B cell (primary cell): ENCODE measurements around the gene SLC15A2. TPM values are rescaled to one million over a fixed set of nuclear protein-coding genes. Genes with fewer than 3 reads are reported as not detected.
"Not testable (repeated sequence)": the region's sequence is repeated elsewhere in the genome, so short reads cannot be mapped to it uniquely, and the experiment has no call there.

Experiments used
- ATAC-seq: fragments of 200-7000 bp; cut with Tn5 transposase; one replicate; pipeline ENCODE4 v1.10.0; 2021; ENCODE audit warnings: low read depth, mild to moderate bottlenecking, moderate number of reproducible peaks, moderate library complexity
- CTCF ChIA-PET: fragments of 350-600 bp; sonication (Branson Sonifier 250); formaldehyde crosslinking; loops from one replicate; lab custom pipeline; 2021; ENCODE audit warnings: antibody characterized with exemption, inconsistent platforms; lab: Charles Lee
- POLR2A ChIA-PET: fragments of 350-600 bp; sonication (Branson Sonifier 250); formaldehyde crosslinking; loops from one replicate; lab custom pipeline; 2021; ENCODE audit warnings: antibody characterized with exemption; lab: Charles Lee
- DNase-seq: peaks from one replicate; pipeline ENCODE4 v3.0.0; 2013
- H2AFZ ChIP-seq: 2 replicates; pipeline ENCODE4 v1.6.1; 2012; ENCODE audit warnings: mild to moderate bottlenecking, low read depth, low read length; ENCODE audit not compliant: insufficient read depth, poor library complexity, severe bottlenecking
- H3K27ac ChIP-seq, 2 donors: 1 replicate in 1 of 2; 2 replicates in 1 of 2; pipeline ENCODE4 v1.5.1; 2012 to 2013; ENCODE audit warnings: low read length in 2 of 2, mild to moderate bottlenecking in 2 of 2, moderate library complexity in 1 of 2
- H3K27me3 ChIP-seq, 4 experiments: fragments of 200-600 bp in 1 of 4; sonication (generic) in 1 of 4; replicated peaks in 1 of 4; 1 replicate in 2 of 4; 2 replicates in 2 of 4; pipeline versions ENCODE4 v1.6.1 to v1.7.0; 2013 to 2016; ENCODE audit warnings: low read length in 3 of 4, mild to moderate bottlenecking in 2 of 4, mixed read lengths in 1 of 4, moderate library complexity in 1 of 4; ENCODE audit not compliant: insufficient read depth in 4 of 4, control insufficient read depth in 3 of 4; ENCODE audit errors: control extremely low read depth in 1 of 4
- H3K36me3 ChIP-seq, 2 experiments: replicated peaks in 1 of 2; 1 replicate in 1 of 2; 2 replicates in 1 of 2; pipeline versions ENCODE4 v1.6.1 to v1.7.1; 2013; ENCODE audit warnings: low read length in 1 of 2; ENCODE audit not compliant: insufficient read depth in 2 of 2, control insufficient read depth in 1 of 2; ENCODE audit errors: control extremely low read depth in 1 of 2, extremely low read depth in 1 of 2
- H3K4me1 ChIP-seq, 2 donors: fragments of 200-600 bp in 1 of 2; sonication (generic) in 1 of 2; 1 replicate in 1 of 2; 2 replicates in 1 of 2; pipeline versions ENCODE4 v1.5.1 to v1.6.1; 2013 to 2017; ENCODE audit warnings: low read length in 2 of 2; ENCODE audit not compliant: control insufficient read depth in 2 of 2, insufficient read depth in 2 of 2
- H3K4me2 ChIP-seq: replicated peaks from 2 replicates; pipeline ENCODE3; 2012; ENCODE audit warnings: mild to moderate bottlenecking, low read depth, low read length; ENCODE audit not compliant: poor library complexity, severe bottlenecking
- H3K4me3 ChIP-seq, 5 experiments: fragments of 200-600 bp in 1 of 5; sonication (generic) in 1 of 5; 1 replicate in 3 of 5; 2 replicates in 2 of 5; pipeline versions ENCODE4 v1.5.1 to v1.7.0; 2011 to 2016; ENCODE audit warnings: low read length in 4 of 5, mild to moderate bottlenecking in 4 of 5, low read depth in 2 of 5, control low read depth in 1 of 5, moderate library complexity in 1 of 5; ENCODE audit not compliant: insufficient read depth in 1 of 5; ENCODE audit errors: control extremely low read depth in 1 of 5, extremely low read depth in 1 of 5
- H3K79me2 ChIP-seq: fragments of 200-600 bp; sonication (generic); one replicate; pipeline ENCODE4 v1.6.0; 2016; ENCODE audit warnings: low read length; ENCODE audit not compliant: control insufficient read depth, insufficient read depth
- H3K9ac ChIP-seq: fragments of 200-600 bp; sonication (generic); 2 replicates; pipeline ENCODE4 v1.6.1; 2017; ENCODE audit warnings: mild to moderate bottlenecking, low read length, moderate library complexity
- H3K9me3 ChIP-seq, 3 donors: one replicate each; pipeline versions ENCODE4 v1.6.1 to v1.7.1; 2013; ENCODE audit warnings: low read length in 2 of 3; ENCODE audit not compliant: control insufficient read depth in 2 of 3, insufficient read depth in 1 of 3; ENCODE audit errors: control extremely low read depth in 1 of 3
- H4K20me1 ChIP-seq: 2 replicates; pipeline ENCODE4 v1.6.0; 2012; ENCODE audit warnings: mild to moderate bottlenecking, low read length; ENCODE audit not compliant: insufficient read depth, control insufficient read depth, poor library complexity, severe bottlenecking
- H3K27ac Mint-ChIP-seq: one replicate; pipeline ENCODE4 v1.8.0; 2021; ENCODE audit warnings: mixed read lengths
- H3K27me3 Mint-ChIP-seq: one replicate; pipeline ENCODE4 v1.8.0; 2021; ENCODE audit warnings: mixed read lengths
- H3K4me1 Mint-ChIP-seq: one replicate; pipeline ENCODE4 v1.8.0; 2021; ENCODE audit warnings: mixed read lengths
- H3K4me3 Mint-ChIP-seq: one replicate; pipeline ENCODE4 v1.8.0; 2021; ENCODE audit warnings: mixed read lengths
- H3K9me3 Mint-ChIP-seq: one replicate; pipeline ENCODE4 v1.8.0; 2022; ENCODE audit warnings: mixed read lengths; ENCODE audit not compliant: insufficient read depth
- CTCF ChIP-seq: fragments of 200-600 bp; IDR thresholded peaks from one replicate; pipeline ENCODE4 v1.8.0; 2022; ENCODE audit warnings: antibody characterized with exemption, mild to moderate bottlenecking
- EZH2 ChIP-seq: IDR thresholded peaks from 2 replicates; pipeline ENCODE4 v1.6.1; 2012; ENCODE audit warnings: borderline replicate concordance, low read depth, mild to moderate bottlenecking, moderate library complexity, low read length; ENCODE audit not compliant: insufficient read depth, poor library complexity, severe bottlenecking
- WGBS: methylation state at CpG from one replicate; pipeline ENCODE4 v1.1.5; 2013; ENCODE audit warnings: missing lambda C conversion rate; ENCODE audit not compliant: insufficient coverage; 5-methylcytosine and 5-hydroxymethylcytosine counted together
- intact Hi-C: fragments of 100-400 bp; cut with micrococcal nuclease; formaldehyde crosslinking; loops from one replicate; pipeline ENCODE4 v1.10.0; 2022
- polyA plus RNA-seq: library from polyadenylated mRNA; depleted of rRNA; stranded (reverse); fragments of >200 nt; gene quantifications from 2 replicates; pipeline ENCODE4 v1.2.3, GENCODE V29; 2012
- total RNA-seq, 2 donors: library from RNA; stranded (reverse); fragments of 120-200 nt in 1 of 2; gene quantifications; 1 replicate in 1 of 2; 2 replicates in 1 of 2; pipeline versions ENCODE4 v1.2.3 to v1.2.4, GENCODE V29; 2013 to 2022

Gene SLC15A2
- total and polyA plus RNA-seq, 2 donors (not counting 1 experiment from before 2014, with no cell fraction given), result 13.1 to 16.9 TPM

DNA sequence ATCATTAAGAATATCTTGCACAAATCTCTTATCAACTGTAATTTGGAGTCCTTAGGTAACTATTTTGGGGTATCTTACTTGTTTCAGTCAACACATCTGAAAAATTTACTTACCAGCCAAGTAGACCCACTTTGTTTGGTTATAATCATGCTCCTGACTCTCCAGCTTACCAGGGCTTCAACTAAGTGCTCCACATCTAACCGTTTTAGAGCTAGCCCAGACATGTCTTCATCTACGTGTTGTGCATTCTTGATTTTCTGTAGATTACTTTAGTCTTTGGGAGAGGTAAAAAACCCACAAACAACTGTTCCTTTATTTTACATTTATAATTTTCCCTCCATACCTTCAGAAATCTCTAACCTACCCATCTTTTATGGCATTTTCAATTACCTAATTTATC is 41.9 kb upstream of the SLC15A2 start:
- DNase-seq, result no peak
- Mint-ChIP-seq H3K4me3 (no peak overlapping the region), H3K27me3 (no peaks in the 10 kb centered on the region), H3K27ac (no peak overlapping the region), H3K9me3 (no peaks in the 10 kb centered on the region), H3K4me1 (peaks cover 32% of the 10 kb centered on the region)
- H3K27ac ChIP-seq, result peak overlapping the region in 1 of 2 donors; percentile 33
- intact Hi-C loops, result no loop called here
- H3K27me3 ChIP-seq, result no peaks in the 10 kb centered on the region
- H3K4me3 ChIP-seq, result no peak overlapping the region
- TF ChIP-seq EZH2 (no peak), CTCF (no peak)
- ChIA-PET CTCF (interaction anchor here (0.8 to 1.1 kb wide), 3 partner anchors 9 to 406 kb away, joined by 3 read pairs; no protein-coding TSS in a partner anchor), POLR2A (no interaction called here)
- peaks cover 0 to 2% (median 0%) of the 10 kb centered on the region in 3 donors for H3K9me3 ChIP-seq
- no peak overlapping the region for H3K4me2 ChIP-seq
- no peak overlapping the region for H3K9ac ChIP-seq
- H4K20me1 ChIP-seq, result peaks cover 35% of the 10 kb centered on the region
- WGBS, result no CpG with 5 or more reads among the region's 2 CpGs
- H3K4me1 ChIP-seq, result no peaks in the 10 kb centered on the region
- no peak for ATAC-seq
- H2AFZ ChIP-seq, result no peak overlapping the region
- H3K36me3 ChIP-seq, result peaks cover 7 to 46% of the 10 kb centered on the region in 2 experiments
- H3K79me2 ChIP-seq, result peaks cover 86% of the 10 kb centered on the region

DNA sequence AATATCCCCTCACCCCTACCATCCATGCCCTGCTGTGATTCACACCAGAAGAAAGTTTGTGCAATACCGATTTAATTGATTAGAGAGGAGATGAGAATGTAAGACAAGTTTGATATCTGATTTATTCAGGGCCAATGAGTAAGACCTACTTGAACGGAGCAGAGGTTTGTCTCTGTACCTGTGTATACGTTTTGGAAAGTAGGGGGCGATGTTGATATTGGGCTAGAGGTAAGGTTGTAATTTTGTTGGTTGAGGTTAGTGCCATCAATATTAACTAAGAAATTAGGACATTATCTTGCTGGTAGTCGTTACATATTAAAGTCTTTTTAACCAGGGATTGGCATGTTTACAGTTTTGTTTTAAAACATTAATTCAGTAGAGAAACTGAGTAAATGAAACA is 38.6 kb upstream of the SLC15A2 start:
- Histone ChIP-seq H3K36me3 (peaks cover 3 to 56% of the 10 kb centered on the region in 2 experiments), H3K4me2 (no peak overlapping the region), H2AFZ (no peak overlapping the region), H3K27ac (no peak overlapping the region), H3K4me3 (no peak overlapping the region), H4K20me1 (peaks cover 33% of the 10 kb centered on the region), H3K4me1 (no peaks in the 10 kb centered on the region), H3K79me2 (peaks cover 85% of the 10 kb centered on the region), H3K9ac (no peak overlapping the region), H3K27me3 (no peaks in the 10 kb centered on the region), H3K9me3 (peaks cover 0 to 3% (median 0%) of the 10 kb centered on the region in 3 donors)
- H3K9me3 Mint-ChIP-seq, result no peaks in the 10 kb centered on the region
- H3K27me3 Mint-ChIP-seq, result no peaks in the 10 kb centered on the region
- peaks cover 35% of the 10 kb centered on the region for H3K4me1 Mint-ChIP-seq
- H3K4me3 Mint-ChIP-seq, result no peak overlapping the region
- intact Hi-C loops, result no loop called here
- DNase-seq (peak; percentile 19), ATAC-seq (no peak)
- 86% methylated on average over 1 of the region's 5 CpGs for WGBS
- POLR2A ChIA-PET, result no interaction called here
- peak overlapping the region; percentile 73 for H3K27ac Mint-ChIP-seq
- TF ChIP-seq EZH2, result no peak
- peak; percentile 33 for TF ChIP-seq CTCF
- CTCF ChIA-PET, result no interaction called here

DNA sequence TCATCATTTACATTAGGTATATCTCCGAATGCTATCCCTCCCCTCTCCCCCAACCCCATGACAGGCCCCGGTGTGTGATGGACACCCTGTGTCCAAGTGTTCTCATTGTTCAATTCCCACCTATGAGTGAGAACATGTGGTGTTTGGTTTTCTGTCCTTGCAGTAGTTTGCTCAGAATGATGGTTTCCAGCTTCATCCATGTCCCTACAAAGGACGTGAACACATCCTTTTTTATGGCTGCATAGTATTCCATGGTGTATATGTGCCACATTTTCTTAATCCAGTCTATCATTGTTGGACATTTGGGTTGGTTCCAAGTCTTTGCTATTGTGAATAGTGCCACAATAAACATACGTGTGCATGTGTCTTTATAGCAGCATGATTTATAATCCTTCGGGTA is 36.4 kb upstream of the SLC15A2 start:
- H2AFZ ChIP-seq, POLR2A ChIA-PET, H3K4me3 Mint-ChIP-seq, ATAC-seq, H3K27ac ChIP-seq, DNase-seq, H3K27me3 ChIP-seq, H3K9ac ChIP-seq, H3K4me1 ChIP-seq, intact Hi-C loops, H3K27me3 Mint-ChIP-seq, H3K27ac Mint-ChIP-seq, H3K4me3 ChIP-seq, H3K4me2 ChIP-seq, H3K9me3 ChIP-seq, H3K9me3 Mint-ChIP-seq: not testable (repeated sequence)
- H3K4me1 Mint-ChIP-seq, result peaks cover 38% of the 10 kb centered on the region
- Histone ChIP-seq H4K20me1 (peaks cover 18% of the 10 kb centered on the region), H3K79me2 (peaks cover 67% of the 10 kb centered on the region), H3K36me3 (peaks cover 1 to 45% of the 10 kb centered on the region in 2 experiments)
- no CpG with 5 or more reads among the region's 5 CpGs for WGBS
- CTCF ChIA-PET, result interaction anchor here (0.7 kb wide), 1 partner anchor 314 kb away, joined by 3 read pairs; no protein-coding TSS in a partner anchor
